SK-N-MC (cell line): Measurements from ENCODE around the gene IHH.
A peak's percentile ranks its signal among the peaks of the same experiment; 100 is the strongest.

Experiments
- DNase-seq: peaks from one replicate; pipeline ENCODE4 v3.0.0-alpha.2; 2011; ENCODE audit warnings: low read depth, low spot score
- H3K27ac ChIP-seq: fragments of 200-600 bp; sonication (generic); 2 replicates; pipeline ENCODE4 v1.5.1; 2016; ENCODE audit warnings: mixed run types
- H3K36me3 ChIP-seq: fragments of 200-600 bp; sonication (generic); 2 replicates; pipeline ENCODE4 v1.6.1; 2017; ENCODE audit warnings: antibody characterized with exemption, low read length, mixed read lengths; ENCODE audit not compliant: insufficient read depth
- H3K4me3 ChIP-seq: fragments of 200-600 bp; sonication (generic); 2 replicates; pipeline ENCODE4 v1.5.1; 2016
- H3K9ac ChIP-seq: fragments of 200-600 bp; sonication (generic); 2 replicates; pipeline ENCODE4 v1.8.0; 2017; ENCODE audit warnings: mixed run types, mixed read lengths; ENCODE audit not compliant: insufficient read length
- H3K9me3 ChIP-seq: fragments of 200-600 bp; sonication (generic); 2 replicates; pipeline ENCODE4 v1.6.1; 2017; ENCODE audit warnings: low read depth, mild to moderate bottlenecking, antibody characterized with exemption, low read length, moderate library complexity, mixed read lengths
- EZH2 ChIP-seq: fragments of 200-600 bp; sonication (generic); IDR thresholded peaks from one replicate; pipeline ENCODE4 v1.6.1; 2017; ENCODE audit warnings: antibody characterized with exemption
- FOXP2 ChIP-seq: optimal IDR thresholded peaks from 2 replicates; pipeline ENCODE3; 2011; ENCODE audit warnings: mild to moderate bottlenecking, moderate library complexity; ENCODE audit not compliant: insufficient read depth; ENCODE audit errors: extremely low read length, control extremely low read depth
- POLR2AphosphoS5 ChIP-seq: IDR thresholded peaks from 2 replicates; pipeline ENCODE4 v1.6.1; 2012; ENCODE audit warnings: mild to moderate bottlenecking, low read depth, low read length, borderline replicate concordance

IHH gene

DNA sequence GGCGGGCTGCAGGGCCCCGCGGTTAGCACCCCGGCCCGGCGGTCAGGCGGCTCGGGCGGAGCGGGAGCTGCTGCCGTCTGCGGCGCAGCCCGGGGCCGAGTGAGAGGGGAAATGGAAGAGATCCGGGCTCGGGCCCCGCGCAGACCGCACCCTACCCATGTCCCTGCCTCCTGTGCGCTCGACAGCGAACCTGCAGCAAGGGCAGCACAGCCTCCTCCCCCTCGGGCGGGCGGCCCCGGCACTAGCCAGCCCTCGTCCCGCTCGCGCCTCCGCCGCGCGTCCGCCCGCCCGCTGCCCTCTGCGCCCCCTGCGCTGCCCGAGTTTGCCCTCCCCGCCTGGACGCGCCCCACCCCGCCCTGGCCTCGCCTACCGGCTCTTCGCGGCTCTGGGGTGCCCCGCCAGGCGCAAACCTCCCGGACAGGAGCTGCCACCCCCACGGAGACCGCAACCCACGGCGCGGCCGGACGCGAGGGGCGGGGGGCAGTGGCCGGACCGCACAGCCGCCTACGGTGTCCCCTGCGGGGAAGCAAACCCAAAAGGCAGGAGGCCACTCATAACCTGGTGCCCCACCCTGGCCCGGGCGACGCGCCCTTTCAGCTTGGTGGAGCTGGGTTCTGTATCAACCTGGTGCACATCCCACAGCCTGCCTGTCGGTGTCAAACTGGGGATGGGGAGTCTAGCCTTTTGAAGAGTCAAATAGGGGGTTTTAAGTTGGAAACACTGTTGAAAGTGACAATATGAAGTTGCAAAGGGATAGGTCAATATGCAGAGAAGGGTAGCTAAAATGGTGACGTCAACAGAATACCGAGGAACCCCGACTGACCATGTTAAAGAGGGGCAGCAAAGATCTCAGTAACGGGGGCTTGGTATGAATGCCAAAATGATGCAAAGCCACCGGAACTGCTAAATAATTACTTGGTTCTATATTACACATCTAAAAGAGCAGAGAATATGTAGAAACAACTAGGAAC lies at the start of gene IHH:
TSS of gene IHH (minus strand) at position 101 of the 971 bp plus-strand sequence. CDS start 454 bp downstream, outside the sequence.
- H3K9me3 ChIP-seq: no peaks in the 10 kb centered on the region
- DNase-seq: no peak
- TF ChIP-seq EZH2 (peak; percentile 91), FOXP2 (no peak), POLR2AphosphoS5 (no peak)
- H3K9ac ChIP-seq: no peak within 1 kb of the TSS
- no peak within 1 kb of the TSS for H3K4me3 ChIP-seq
- H3K36me3 ChIP-seq: no peaks in the 10 kb centered on the region
- H3K27ac ChIP-seq: no peak within 1 kb of the TSS

DNA sequence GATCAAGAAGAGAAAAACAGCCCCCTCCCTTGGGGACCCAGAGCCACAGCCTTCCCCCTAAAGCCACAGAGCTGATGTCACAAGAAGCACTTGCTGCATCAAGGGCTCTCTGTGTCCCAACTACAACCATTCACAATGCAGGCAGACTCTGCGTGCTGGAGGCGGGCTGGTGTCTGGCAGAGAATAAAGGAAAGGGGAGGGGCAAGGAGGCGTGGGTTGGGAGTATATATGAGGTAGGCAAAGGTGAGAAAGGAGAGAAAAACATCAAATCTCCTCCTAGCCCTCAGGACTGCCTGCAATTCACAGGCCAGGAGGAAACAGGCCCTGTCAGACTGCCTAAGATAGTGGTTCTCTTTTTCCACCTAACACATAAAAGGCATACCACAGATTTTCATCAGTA lies 48.8 kb upstream of the IHH start:
- TF ChIP-seq POLR2AphosphoS5: no peak
- TF ChIP-seq FOXP2: no peak
- no peak for TF ChIP-seq EZH2
- H3K4me3 ChIP-seq: no peak overlapping the region
- DNase-seq: no peak
- H3K36me3 ChIP-seq: no peaks in the 10 kb centered on the region
- no peak overlapping the region for H3K27ac ChIP-seq
- no peaks in the 10 kb centered on the region for H3K9me3 ChIP-seq
- H3K9ac ChIP-seq: no peak overlapping the region

DNA sequence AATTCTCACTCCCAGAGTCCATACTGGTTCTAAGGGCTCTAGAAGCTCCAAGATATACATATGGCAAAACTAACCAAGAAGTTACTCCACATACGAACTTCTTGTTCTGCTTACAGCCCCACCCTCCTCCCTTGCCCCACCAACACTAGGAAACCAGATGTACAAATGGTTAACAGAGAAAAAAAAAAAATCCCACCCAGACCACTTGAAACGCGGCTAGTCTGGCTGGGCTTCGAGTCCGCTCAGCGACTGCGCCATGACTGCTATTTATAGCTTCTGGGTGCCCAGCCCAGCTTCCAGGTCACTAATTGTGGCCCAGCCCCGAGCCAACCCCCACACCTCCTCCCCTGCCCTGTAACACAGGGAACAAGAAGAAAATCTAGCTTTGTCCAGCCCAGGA lies 47.0 kb upstream of the IHH start:
- H3K4me3 ChIP-seq: no peak overlapping the region
- no peak overlapping the region for H3K9ac ChIP-seq
- H3K9me3 ChIP-seq: no peaks in the 10 kb centered on the region
- TF ChIP-seq EZH2: no peak
- no peak for TF ChIP-seq POLR2AphosphoS5
- TF ChIP-seq FOXP2: no peak
- H3K27ac ChIP-seq: no peak overlapping the region
- DNase-seq: no peak
- no peaks in the 10 kb centered on the region for H3K36me3 ChIP-seq

DNA sequence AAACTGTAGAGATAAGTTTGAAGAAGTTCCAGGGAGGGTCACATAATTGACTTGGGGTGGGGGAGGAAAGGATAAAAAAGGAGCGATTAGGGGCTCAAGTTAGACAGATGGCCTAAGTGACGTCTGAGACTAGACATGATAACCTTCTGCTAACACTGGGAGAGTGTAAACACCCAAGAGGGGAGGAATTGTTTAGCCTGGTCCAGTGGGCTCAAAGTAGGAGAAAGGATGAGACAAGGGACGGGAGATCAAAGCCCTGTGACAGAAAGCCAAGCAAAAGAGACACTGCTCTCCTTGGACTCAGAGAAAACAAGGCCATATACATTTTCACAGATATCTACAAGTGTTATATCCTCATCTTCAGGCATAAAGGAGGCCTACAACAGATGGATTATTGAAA lies 45.5 kb upstream of the IHH start:
- no peaks in the 10 kb centered on the region for H3K36me3 ChIP-seq
- no peak for DNase-seq
- no peak overlapping the region for H3K4me3 ChIP-seq
- H3K9ac ChIP-seq: no peak overlapping the region
- TF ChIP-seq POLR2AphosphoS5 (no peak), FOXP2 (no peak), EZH2 (no peak)
- no peaks in the 10 kb centered on the region for H3K9me3 ChIP-seq
- H3K27ac ChIP-seq: no peak overlapping the region

DNA sequence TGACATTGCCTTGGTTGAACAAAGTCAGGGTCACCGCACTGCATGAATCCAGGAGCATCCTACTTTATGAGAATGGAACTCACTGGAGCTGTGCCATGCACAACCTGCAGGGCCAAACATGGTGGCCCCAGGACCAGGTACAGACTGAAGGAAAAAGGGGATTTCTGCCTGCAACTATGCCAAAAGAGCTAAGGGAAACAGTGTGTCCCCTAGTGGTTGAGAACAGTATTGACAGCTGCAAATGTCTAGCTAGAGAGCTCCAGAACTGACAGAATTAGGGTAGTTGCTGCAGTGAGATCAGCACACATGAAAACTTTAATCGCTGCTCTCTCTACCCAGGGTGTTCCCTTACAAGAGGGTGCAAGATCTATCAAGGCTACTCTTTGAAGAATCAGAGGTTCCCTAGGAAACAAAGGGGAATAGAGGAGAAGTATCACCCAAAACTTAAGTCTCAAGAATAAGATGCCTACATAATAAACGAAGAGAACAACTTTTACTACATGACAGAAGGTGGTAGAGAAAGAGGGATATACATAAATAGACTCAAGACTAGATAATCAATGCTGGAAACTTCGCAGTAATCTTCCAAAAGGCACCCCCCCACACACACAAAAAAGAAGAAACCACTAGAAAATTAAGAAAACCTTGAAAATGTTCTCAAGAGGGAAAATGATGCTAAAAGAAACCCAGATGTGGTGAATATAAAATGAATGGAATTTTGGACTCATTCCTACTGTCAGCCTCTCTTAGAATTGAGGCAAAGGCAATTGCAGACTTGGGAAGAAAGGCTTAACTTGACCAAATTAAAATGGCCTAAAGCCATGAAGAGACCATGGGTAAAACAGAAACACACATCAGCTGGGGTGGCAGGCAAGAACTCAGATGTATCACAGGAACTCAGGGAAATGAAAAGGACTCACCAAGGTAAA lies 43.6 kb upstream of the IHH start:
- no peaks in the 10 kb centered on the region for H3K36me3 ChIP-seq
- no peaks in the 10 kb centered on the region for H3K9me3 ChIP-seq
- TF ChIP-seq EZH2: no peak
- no peak for TF ChIP-seq POLR2AphosphoS5
- TF ChIP-seq FOXP2: no peak
- DNase-seq: no peak
- H3K9ac ChIP-seq: no peak overlapping the region
- H3K27ac ChIP-seq: no peak overlapping the region
- no peak overlapping the region for H3K4me3 ChIP-seq

DNA sequence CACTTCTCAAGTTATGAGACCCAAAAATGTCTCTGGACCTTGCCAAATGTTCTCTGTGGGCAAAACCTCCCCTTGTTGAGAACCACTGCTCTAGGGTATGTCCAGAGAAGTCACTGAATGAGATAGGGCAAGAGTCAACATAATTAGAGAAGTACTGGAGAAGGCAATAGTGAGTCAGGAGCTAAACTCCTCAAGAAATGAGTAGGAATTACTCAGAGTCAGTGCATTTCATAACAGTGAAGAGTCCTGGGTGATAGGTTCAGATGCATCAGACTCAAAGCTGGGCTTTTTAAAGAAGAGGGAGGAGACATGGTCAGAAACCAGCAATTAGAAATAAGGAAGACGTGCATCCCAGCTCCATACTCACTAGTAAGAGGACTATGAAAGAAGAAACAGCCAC lies 38.6 kb upstream of the IHH start:
- no peak for DNase-seq
- Histone ChIP-seq H3K36me3 (no peaks in the 10 kb centered on the region), H3K4me3 (no peak overlapping the region), H3K27ac (no peak overlapping the region), H3K9me3 (no peaks in the 10 kb centered on the region), H3K9ac (no peak overlapping the region)
- TF ChIP-seq FOXP2 (no peak), POLR2AphosphoS5 (no peak), EZH2 (no peak)

DNA sequence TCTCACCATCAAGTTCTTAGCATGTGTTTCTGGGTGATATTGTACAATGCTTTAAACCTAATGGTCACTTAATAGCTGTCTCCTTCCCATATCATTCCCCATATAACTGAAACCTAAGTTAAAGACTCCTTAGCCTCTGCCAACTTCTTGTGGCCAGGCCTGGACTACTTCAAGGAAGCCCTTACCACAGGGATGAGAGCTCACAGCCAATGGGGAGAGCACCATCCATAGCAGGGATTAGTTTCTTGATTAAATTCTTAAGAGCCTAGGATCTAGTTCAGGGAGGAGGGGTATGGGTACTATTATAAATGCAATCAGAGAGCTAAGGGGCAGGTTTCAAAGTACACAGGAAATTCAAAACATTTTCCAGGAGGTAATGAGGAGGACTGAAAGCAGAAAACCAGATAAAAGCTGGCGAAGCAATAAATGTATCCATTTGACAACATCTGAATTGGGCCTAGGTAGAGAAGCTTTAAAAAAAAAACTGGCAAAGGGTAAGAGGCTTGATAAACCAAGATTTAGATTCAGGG lies 34.8 kb upstream of the IHH start:
- TF ChIP-seq FOXP2 (no peak), POLR2AphosphoS5 (no peak), EZH2 (no peak)
- Histone ChIP-seq H3K9me3 (no peaks in the 10 kb centered on the region), H3K36me3 (no peaks in the 10 kb centered on the region), H3K9ac (no peak overlapping the region), H3K4me3 (no peak overlapping the region), H3K27ac (no peak overlapping the region)
- no peak for DNase-seq

DNA sequence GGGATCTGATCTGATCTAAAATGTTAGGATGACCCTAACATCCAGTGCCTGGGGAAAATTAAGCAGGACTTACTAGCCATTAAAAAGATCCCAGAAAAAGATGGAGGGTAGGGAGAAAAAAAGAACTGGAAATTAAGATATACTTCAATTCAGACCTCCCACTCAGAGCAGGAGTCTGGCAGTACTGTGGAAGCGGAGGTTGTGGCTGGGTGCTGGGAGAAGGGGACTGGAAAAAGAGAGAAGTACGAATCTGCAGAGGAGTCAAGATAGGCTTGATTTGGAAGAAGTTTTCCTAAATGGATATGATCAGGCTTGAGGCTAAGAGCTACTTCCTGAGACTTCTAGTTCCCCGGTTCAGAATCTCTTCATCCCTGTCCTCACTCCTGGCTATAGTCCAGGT lies 33.5 kb upstream of the IHH start:
- no peaks in the 10 kb centered on the region for H3K36me3 ChIP-seq
- no peak for TF ChIP-seq POLR2AphosphoS5
- TF ChIP-seq EZH2: no peak
- TF ChIP-seq FOXP2: no peak
- H3K27ac ChIP-seq: no peak overlapping the region
- H3K4me3 ChIP-seq: no peak overlapping the region
- DNase-seq: no peak
- no peak overlapping the region for H3K9ac ChIP-seq
- H3K9me3 ChIP-seq: no peaks in the 10 kb centered on the region
